Stomach smooth muscle (tissue), 2 donors: Measurements from ENCODE around the gene GLIS1.

Source experiments
- H3K27ac ChIP-seq: one replicate; pipeline ENCODE4 v1.7.0; 2013; ENCODE audit warnings: mild to moderate bottlenecking, low read length, inconsistent platforms
- H3K27me3 ChIP-seq, 2 donors: one replicate each; pipeline ENCODE4 v1.7.0; 2013; ENCODE audit warnings: low read length in 2 of 2; ENCODE audit not compliant: insufficient read depth in 2 of 2, control insufficient read depth in 1 of 2
- H3K36me3 ChIP-seq, 2 donors: one replicate each; pipeline ENCODE4 v1.7.0; 2013; ENCODE audit warnings: low read length in 2 of 2; ENCODE audit not compliant: control insufficient read depth in 2 of 2, insufficient read depth in 2 of 2
- H3K4me1 ChIP-seq: one replicate; pipeline ENCODE4 v1.7.0; 2013; ENCODE audit warnings: low read length; ENCODE audit not compliant: control insufficient read depth, insufficient read depth
- H3K4me3 ChIP-seq, 2 donors: one replicate each; pipeline ENCODE4 v1.7.0; 2013; ENCODE audit warnings: low read length in 2 of 2
- H3K9ac ChIP-seq, 2 donors: one replicate each; pipeline ENCODE4 v1.7.0; 2013; ENCODE audit warnings: low read length in 2 of 2, mild to moderate bottlenecking in 1 of 2
- H3K9me3 ChIP-seq, 2 donors: one replicate each; pipeline ENCODE4 v1.7.0; 2013; ENCODE audit warnings: low read length in 2 of 2; ENCODE audit not compliant: control insufficient read depth in 2 of 2
- donor health status: healthy.
- donor health status: Pancreatic carcinoma.

GLIS1 gene

DNA sequence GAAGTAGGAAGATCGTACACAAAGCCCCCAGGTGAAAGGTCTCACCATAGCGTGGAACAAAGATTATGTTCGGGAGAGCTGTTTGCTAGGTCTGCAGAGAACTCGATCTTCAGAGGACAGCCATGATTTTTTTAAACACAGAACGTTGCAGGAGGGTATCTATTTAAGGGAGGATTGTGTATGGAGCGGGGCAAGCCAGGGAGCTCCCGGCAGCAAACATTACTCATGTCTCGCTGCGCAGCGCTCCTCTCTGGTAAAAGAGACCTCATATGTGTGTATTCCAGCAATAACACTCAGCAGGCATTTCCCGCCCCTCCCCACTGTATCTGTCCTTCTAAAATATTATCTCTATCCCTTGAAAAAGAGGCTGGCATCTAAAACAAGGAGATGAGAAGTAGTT is 2.7 kb downstream of the GLIS1 start:
- no peak overlapping the region for H3K27ac ChIP-seq
- no peaks in the 10 kb centered on the region for H3K36me3 ChIP-seq
- no peak overlapping the region for H3K9ac ChIP-seq
- H3K9me3 ChIP-seq = no peaks in the 10 kb centered on the region
- peaks cover 15 to 36% of the 10 kb centered on the region in 2 donors for H3K27me3 ChIP-seq
- H3K4me3 ChIP-seq = no peak overlapping the region
- H3K4me1 ChIP-seq = peaks cover 20% of the 10 kb centered on the region

DNA sequence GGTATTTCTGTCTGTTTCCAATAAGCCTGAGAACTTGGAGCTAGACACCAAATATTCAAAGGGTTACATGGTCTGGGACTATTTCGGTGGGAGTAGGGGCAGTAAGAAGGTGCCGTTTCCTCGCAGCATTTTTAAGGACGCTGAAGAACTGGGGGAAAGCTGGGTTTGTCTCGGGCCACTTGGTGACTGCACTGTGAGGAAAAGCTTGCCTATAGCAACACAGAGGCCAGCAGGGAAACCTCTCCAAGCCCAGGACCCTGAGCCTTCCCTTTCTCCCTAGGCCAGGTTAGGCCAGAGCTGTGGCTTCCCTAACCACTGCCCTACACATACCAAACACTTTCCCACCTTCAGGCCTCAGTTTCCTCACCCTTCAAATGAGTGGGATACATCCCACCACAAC is 3.3 kb downstream of the GLIS1 start:
- Histone ChIP-seq H3K36me3 (no peaks in the 10 kb centered on the region), H3K9ac (no peak overlapping the region), H3K27me3 (peaks cover 15 to 33% of the 10 kb centered on the region in 2 donors), H3K4me1 (peaks cover 20% of the 10 kb centered on the region), H3K27ac (no peak overlapping the region), H3K4me3 (no peak overlapping the region), H3K9me3 (no peaks in the 10 kb centered on the region)

DNA sequence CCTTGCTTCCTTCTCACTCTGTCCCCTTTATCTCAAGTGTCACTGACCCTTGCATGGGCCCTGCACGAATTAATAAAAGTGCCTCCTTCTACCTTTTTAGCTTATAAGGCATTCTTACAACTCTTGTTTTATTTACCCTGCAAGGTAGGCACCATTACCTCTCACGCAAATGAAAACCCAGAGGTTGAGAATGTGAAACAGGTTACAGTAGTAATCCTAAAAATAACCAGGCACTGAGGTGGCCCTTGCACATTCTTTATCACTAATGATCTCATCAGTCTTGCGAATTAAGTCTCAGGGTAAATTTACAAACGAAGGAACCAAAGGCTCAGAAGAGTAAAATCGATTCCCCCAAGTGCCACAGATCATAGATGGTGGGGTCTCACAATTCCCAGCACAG is 3.7 kb downstream of the GLIS1 start:
- H3K4me1 ChIP-seq = peaks cover 20% of the 10 kb centered on the region
- H3K36me3 ChIP-seq = no peaks in the 10 kb centered on the region
- peaks cover 12 to 29% of the 10 kb centered on the region in 2 donors for H3K27me3 ChIP-seq
- H3K4me3 ChIP-seq = no peak overlapping the region
- H3K27ac ChIP-seq = no peak overlapping the region
- H3K9me3 ChIP-seq = no peaks in the 10 kb centered on the region
- H3K9ac ChIP-seq = no peak overlapping the region

DNA sequence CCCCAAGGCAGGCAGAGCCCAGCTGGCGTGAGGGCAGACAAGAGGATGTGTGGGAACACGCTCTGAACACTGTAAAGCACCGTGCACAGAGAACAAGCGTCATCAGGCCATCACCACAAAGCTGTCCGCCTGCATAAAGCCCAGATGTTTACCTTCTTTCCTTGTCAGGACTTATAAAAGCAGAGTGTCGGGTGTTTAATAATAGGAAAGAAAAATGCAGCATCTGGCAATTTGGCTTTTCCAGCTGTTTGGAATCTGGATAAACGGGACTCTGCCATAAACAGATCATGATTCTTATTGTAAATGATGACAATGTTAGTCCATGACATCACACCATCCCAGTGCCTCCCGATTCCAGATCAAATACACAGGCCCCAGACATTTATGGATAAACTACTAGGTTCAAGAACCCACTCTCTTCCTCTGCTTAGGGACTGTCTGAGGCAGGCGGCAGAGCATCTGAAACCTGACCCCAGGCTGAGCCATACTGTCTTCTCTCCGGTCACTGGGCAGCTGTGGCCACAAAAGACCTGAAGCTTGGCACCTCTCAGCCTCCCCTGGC is 4.2 kb downstream of the GLIS1 start:
- Histone ChIP-seq H3K27ac (no peak overlapping the region), H3K9me3 (no peaks in the 10 kb centered on the region), H3K4me3 (no peak overlapping the region), H3K27me3 (peaks cover 8 to 25% of the 10 kb centered on the region in 2 donors), H3K4me1 (peaks cover 16% of the 10 kb centered on the region), H3K36me3 (no peaks in the 10 kb centered on the region), H3K9ac (no peak overlapping the region)

DNA sequence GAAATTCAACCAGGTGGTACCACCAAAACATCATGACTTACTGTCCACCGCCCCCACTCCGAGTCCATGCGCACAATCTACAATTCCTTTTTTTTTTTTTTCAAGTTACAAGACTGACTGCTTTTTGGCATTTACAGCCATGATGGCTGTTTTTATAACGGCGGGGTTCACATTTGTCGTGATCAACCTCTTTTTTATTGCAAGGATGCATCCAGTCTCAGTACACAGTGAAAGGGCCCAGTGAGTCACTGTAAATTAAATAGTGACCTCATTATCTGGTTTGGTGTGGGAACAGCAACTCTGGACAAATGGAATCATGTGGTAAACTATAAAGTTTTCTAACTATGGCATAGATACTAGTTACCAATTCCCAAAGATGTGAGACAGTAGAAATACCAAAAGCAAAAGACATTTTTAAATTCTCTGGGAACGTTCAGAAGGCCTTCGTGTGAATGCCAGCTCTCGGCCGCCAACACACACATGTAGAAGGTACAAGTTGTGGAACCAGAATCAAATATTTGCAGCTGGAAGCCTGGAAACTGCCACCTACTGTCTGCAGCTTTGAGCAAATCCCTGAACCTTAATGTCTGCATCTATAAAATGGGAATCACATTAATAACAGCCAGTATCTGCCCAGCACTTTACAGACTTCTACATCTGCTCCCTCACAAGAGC is 4.9 kb downstream of the GLIS1 start:
- Histone ChIP-seq H3K27me3 (peaks cover 6 to 20% of the 10 kb centered on the region in 2 donors), H3K4me1 (peaks cover 11% of the 10 kb centered on the region), H3K9me3 (no peaks in the 10 kb centered on the region), H3K4me3 (no peak overlapping the region), H3K36me3 (no peaks in the 10 kb centered on the region), H3K9ac (no peak overlapping the region), H3K27ac (no peak overlapping the region)

DNA sequence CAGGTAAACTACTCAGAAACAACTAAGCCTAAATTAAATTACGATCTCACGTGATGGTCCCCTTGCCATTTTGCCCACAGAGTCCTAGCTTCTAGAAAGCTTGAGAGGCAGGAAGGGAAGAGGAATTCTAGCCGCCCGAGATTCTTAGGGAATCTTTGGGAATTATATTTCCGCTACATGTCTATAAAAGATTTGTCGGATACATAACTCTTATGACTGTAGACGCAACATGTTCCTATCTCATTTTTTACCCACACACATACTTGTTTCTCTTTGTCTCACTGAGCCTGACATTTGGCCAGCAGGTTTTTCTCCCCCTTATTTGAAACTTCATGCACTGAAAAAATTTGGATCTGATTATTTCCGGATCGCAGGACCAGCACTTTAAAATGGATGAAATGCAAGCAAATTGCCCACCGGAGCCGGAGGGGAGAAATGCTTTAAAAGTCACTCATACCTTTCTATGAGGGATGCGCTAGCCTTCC is 5.5 kb downstream of the GLIS1 start:
- peaks cover 6 to 15% of the 10 kb centered on the region in 2 donors for H3K27me3 ChIP-seq
- H3K9me3 ChIP-seq = no peaks in the 10 kb centered on the region
- no peaks in the 10 kb centered on the region for H3K36me3 ChIP-seq
- H3K27ac ChIP-seq = no peak overlapping the region
- no peak overlapping the region for H3K9ac ChIP-seq
- H3K4me1 ChIP-seq = peaks cover 9% of the 10 kb centered on the region
- H3K4me3 ChIP-seq = no peak overlapping the region

DNA sequence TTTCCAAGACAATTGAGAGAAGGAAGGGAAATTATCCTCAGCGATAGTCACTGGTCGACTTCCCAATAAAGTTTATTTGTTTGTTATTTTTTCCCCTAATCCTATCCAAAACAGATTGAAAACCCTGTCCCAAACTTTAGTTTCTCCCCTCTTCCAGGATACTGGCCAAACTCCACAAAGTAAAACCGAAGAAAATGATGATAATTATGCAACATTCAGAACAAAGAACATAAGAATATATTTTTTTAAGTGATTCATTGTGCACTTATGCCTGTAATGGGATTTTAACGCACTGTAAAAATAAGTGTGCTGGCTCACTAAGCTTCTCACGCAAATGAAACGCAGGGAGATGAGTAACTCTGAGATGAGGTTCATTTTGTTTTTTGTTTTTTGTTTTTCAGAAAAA is 6.0 kb downstream of the GLIS1 start:
- H3K27ac ChIP-seq = no peak overlapping the region
- peaks cover 2 to 10% of the 10 kb centered on the region in 2 donors for H3K27me3 ChIP-seq

DNA sequence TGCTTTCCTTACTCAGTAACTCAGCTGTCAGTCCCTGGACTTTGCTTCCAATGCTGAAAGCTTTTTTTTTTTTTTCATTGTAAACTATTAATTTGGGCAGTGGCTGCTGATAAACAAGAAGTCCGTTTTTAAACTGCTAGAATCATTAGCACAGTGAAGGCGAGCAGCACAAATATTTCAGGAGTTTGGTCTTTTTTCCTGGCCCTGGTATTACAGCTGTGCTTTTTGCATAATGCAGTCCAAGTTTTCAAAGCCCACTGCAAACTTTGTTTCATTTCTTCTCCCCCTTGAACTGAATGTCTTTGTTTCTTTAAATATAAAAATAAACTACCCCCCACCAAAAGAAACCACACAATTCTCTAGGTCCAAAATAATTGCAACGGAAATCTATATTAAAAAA is 6.6 kb downstream of the GLIS1 start:
- H3K9ac ChIP-seq = no peak overlapping the region
- no peak overlapping the region for H3K4me3 ChIP-seq
- H3K36me3 ChIP-seq = no peaks in the 10 kb centered on the region
- peaks cover 2 to 5% of the 10 kb centered on the region in 2 donors for H3K27me3 ChIP-seq
- no peaks in the 10 kb centered on the region for H3K9me3 ChIP-seq
- no peak overlapping the region for H3K27ac ChIP-seq
- H3K4me1 ChIP-seq = no peaks in the 10 kb centered on the region

More for the DNA sequence above, 6.0 kb downstream of the GLIS1 start:
- Histone ChIP-seq H3K4me3 (no peak overlapping the region), H3K4me1 (peaks cover 3% of the 10 kb centered on the region), H3K9me3 (no peaks in the 10 kb centered on the region), H3K9ac (no peak overlapping the region), H3K36me3 (no peaks in the 10 kb centered on the region)

DNA sequence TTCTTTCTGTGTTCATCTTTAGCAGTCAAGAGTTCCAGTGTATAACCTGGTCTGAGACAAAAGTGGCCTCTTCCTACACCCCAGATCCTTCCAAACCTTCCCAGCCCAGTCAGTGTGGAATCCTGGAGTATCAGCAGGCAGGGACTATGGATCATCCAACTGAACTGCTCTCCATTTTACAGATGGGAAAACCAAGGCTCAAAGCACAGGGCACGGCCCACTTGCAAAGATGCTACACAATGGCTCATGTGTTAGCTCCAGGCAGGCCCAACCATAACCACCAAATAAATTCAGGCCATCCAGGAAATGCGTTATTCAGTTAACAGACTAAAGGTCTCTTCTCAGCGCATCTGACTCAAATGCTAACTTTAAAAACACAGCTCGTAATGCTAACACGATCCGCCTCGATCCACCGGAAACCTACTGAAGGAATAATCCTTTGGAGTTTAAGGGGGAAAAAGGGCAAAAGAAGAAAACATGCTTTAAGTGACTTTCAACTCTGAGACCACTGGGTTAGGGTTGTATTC is 7.1 kb downstream of the GLIS1 start:
- peaks cover under 1 to 3% of the 10 kb centered on the region in 2 donors for H3K27me3 ChIP-seq
- no peak overlapping the region for H3K27ac ChIP-seq
- no peaks in the 10 kb centered on the region for H3K36me3 ChIP-seq
- no peak overlapping the region for H3K4me3 ChIP-seq
- no peaks in the 10 kb centered on the region for H3K9me3 ChIP-seq
- H3K9ac ChIP-seq = no peak overlapping the region
- H3K4me1 ChIP-seq = no peaks in the 10 kb centered on the region

DNA sequence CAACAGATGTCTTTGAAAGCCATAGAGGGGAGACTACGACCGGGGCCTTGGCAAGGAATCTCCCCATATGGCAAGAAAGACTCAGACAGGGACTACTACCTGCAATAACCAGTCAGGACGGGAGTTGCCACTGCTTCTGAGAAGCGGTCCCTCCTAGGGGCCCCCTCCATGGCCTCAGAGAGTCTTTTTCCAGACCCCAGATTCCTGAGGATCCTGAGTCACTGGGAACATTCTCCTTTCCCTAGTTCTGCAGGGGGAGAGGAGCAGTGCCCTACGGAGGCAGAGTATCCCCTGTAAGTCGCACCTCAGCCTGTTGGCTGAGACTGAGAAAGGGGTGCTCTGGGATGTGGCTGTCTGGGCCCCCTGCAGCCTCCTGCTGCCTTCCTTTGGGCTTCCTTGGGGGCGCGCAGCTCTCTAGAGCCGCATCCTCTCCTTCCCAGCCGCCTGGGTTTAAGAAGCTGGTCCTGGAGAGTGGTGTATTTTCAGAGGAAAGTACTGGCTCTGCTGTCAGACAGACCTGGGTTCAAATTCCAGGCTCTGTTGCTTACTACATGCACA is 7.8 kb downstream of the GLIS1 start:
- Histone ChIP-seq H3K27me3 (no peaks in the 10 kb centered on the region), H3K4me3 (no peak overlapping the region), H3K36me3 (no peaks in the 10 kb centered on the region), H3K4me1 (no peaks in the 10 kb centered on the region), H3K9ac (no peak overlapping the region), H3K27ac (no peak overlapping the region), H3K9me3 (no peaks in the 10 kb centered on the region)
